HEK293 (cell line): ENCODE data around the gene PRKAG2.

Experiments used
- CTCF ChIA-PET: fragments of 350-600 bp; formaldehyde crosslinking; extraction: SDS; loops from one replicate; lab custom pipeline; 2021; ENCODE audit warnings: antibody characterized with exemption; lab: Yijun Ruan, JAX
- POLR2A ChIA-PET: fragments of 300-600 bp; formaldehyde crosslinking; extraction: SDS; loops from one replicate; lab custom pipeline; 2020; ENCODE audit warnings: antibody characterized with exemption, inconsistent platforms; lab: Yijun Ruan, JAX
- H3K27ac ChIP-seq: fragments of 200-500 bp; sonication (Bioruptor generic); 2 replicates; pipeline ENCODE4 v1.5.1; 2014; ENCODE audit warnings: low read depth, low read length, control low read depth, inconsistent platforms; ENCODE audit errors: extremely low read depth
- H3K36me3 ChIP-seq, 2 experiments: fragments of 200-500 bp in 1 of 2; sonication (Bioruptor generic) in 1 of 2; 1 replicate in 1 of 2; 2 replicates in 1 of 2; pipeline ENCODE4 v1.5.1; 2014 to 2017; ENCODE audit warnings: inconsistent platforms in 2 of 2, low read length in 2 of 2; ENCODE audit not compliant: control insufficient read depth in 2 of 2, insufficient read depth in 1 of 2
- H3K4me1 ChIP-seq: fragments of 200-500 bp; sonication (Bioruptor generic); 2 replicates; pipeline ENCODE4 v1.5.1; 2014; ENCODE audit warnings: mild to moderate bottlenecking, low read length, inconsistent platforms; ENCODE audit not compliant: control insufficient read depth, insufficient read depth
- H3K4me3 ChIP-seq: 2 replicates; pipeline ENCODE4 v1.5.1; 2011; ENCODE audit warnings: low read depth, mild to moderate bottlenecking, control low read depth, low read length, moderate library complexity
- H3K9me3 ChIP-seq: fragments of 200-500 bp; sonication (Bioruptor generic); 2 replicates; pipeline ENCODE4 v1.5.1; 2014; ENCODE audit warnings: low read depth, low read length, inconsistent platforms; ENCODE audit not compliant: control insufficient read depth, insufficient read depth
- BCL6B ChIP-seq: fragments of 450-650 bp; formaldehyde crosslinking; IDR thresholded peaks from 2 replicates; pipeline ENCODE4 v1.5.1; 2017; ENCODE audit warnings: missing biosample characterization, missing genetic modification characterization
- CTCF ChIP-seq: fragments of 450-650 bp; formaldehyde crosslinking; IDR thresholded peaks from 2 replicates; pipeline ENCODE4 v1.5.1; 2016; ENCODE audit warnings: missing biosample characterization, missing genetic modification characterization
- HOXA7 ChIP-seq: sonication (generic); formaldehyde crosslinking; IDR thresholded peaks from 2 replicates; pipeline ENCODE4 v1.8.1; 2022; ENCODE audit warnings: missing genetic modification reagents, borderline replicate concordance
- INSM2 ChIP-seq: fragments of 450-650 bp; formaldehyde crosslinking; IDR thresholded peaks from 2 replicates; pipeline ENCODE4 v1.5.1; 2016; ENCODE audit warnings: missing biosample characterization, missing genetic modification characterization
- ZBTB20 ChIP-seq: fragments of 450-650 bp; formaldehyde crosslinking; IDR thresholded peaks from 2 replicates; pipeline ENCODE4 v1.5.1; 2016; ENCODE audit warnings: missing biosample characterization, missing genetic modification characterization
- ZFHX2 ChIP-seq: fragments of 450-650 bp; formaldehyde crosslinking; conservative IDR thresholded peaks from 2 replicates; pipeline ENCODE4 v1.5.1; 2016; ENCODE audit warnings: missing biosample characterization, missing genetic modification characterization
- ZNF146 ChIP-seq: fragments of 450-650 bp; formaldehyde crosslinking; IDR thresholded peaks from 2 replicates; pipeline ENCODE4 v1.5.1; 2016; ENCODE audit warnings: missing biosample characterization, missing genetic modification characterization
- ZNF155 ChIP-seq: fragments of 450-650 bp; formaldehyde crosslinking; IDR thresholded peaks from 2 replicates; pipeline ENCODE4 v1.5.1; 2016; ENCODE audit warnings: missing biosample characterization, missing genetic modification characterization
- ZNF175 ChIP-seq: fragments of 450-650 bp; formaldehyde crosslinking; IDR thresholded peaks from 2 replicates; pipeline ENCODE4 v1.5.1; 2016; ENCODE audit warnings: missing biosample characterization, missing genetic modification characterization
- ZNF184 ChIP-seq: fragments of 450-650 bp; IDR thresholded peaks from 2 replicates; pipeline ENCODE4 v1.5.1; 2018; ENCODE audit warnings: missing biosample characterization, mild to moderate bottlenecking, missing genetic modification characterization
- ZNF239 ChIP-seq: fragments of 450-650 bp; formaldehyde crosslinking; IDR thresholded peaks from 2 replicates; pipeline ENCODE4 v1.5.1; 2016; ENCODE audit warnings: missing biosample characterization, missing genetic modification characterization
- ZNF324 ChIP-seq: fragments of 450-650 bp; formaldehyde crosslinking; IDR thresholded peaks from 2 replicates; pipeline ENCODE4 v1.5.1; 2016; ENCODE audit warnings: missing biosample characterization, missing genetic modification characterization
- ZNF37A ChIP-seq: fragments of 450-650 bp; IDR thresholded peaks from 2 replicates; pipeline ENCODE4 v1.5.1; 2018; ENCODE audit warnings: missing biosample characterization, missing genetic modification characterization
- ZNF433 ChIP-seq: fragments of 450-650 bp; formaldehyde crosslinking; IDR thresholded peaks from 2 replicates; pipeline ENCODE4 v1.5.1; 2016; ENCODE audit warnings: missing biosample characterization, missing genetic modification characterization, low read depth
- ZNF544 ChIP-seq: fragments of 450-650 bp; formaldehyde crosslinking; IDR thresholded peaks from 2 replicates; pipeline ENCODE4 v1.5.0; 2017; ENCODE audit warnings: missing biosample characterization, missing genetic modification characterization
- ZNF571 ChIP-seq: fragments of 450-650 bp; formaldehyde crosslinking; IDR thresholded peaks from 2 replicates; pipeline ENCODE4 v1.5.0; 2017; ENCODE audit warnings: missing biosample characterization, missing genetic modification characterization
- ZNF596 ChIP-seq: fragments of 450-650 bp; IDR thresholded peaks from 2 replicates; pipeline ENCODE4 v1.5.0; 2018; ENCODE audit warnings: missing biosample characterization, mild to moderate bottlenecking, missing genetic modification characterization, moderate library complexity
- ZNF600 ChIP-seq: fragments of 450-650 bp; formaldehyde crosslinking; IDR thresholded peaks from 2 replicates; pipeline ENCODE4 v1.5.1; 2016; ENCODE audit warnings: missing biosample characterization, missing genetic modification characterization
- ZNF664 ChIP-seq: fragments of 450-650 bp; formaldehyde crosslinking; IDR thresholded peaks from 2 replicates; pipeline ENCODE4 v1.5.1; 2016; ENCODE audit warnings: missing biosample characterization, missing genetic modification characterization
- ZNF791 ChIP-seq: fragments of 450-650 bp; formaldehyde crosslinking; IDR thresholded peaks from 2 replicates; pipeline ENCODE4 v1.5.1; 2016; ENCODE audit warnings: missing biosample characterization, missing genetic modification characterization
- ZNF792 ChIP-seq: fragments of 450-650 bp; formaldehyde crosslinking; IDR thresholded peaks from 2 replicates; pipeline ENCODE4 v1.5.1; 2016; ENCODE audit warnings: missing biosample characterization, missing genetic modification characterization
- ZNF837 ChIP-seq: fragments of 450-650 bp; formaldehyde crosslinking; IDR thresholded peaks from 2 replicates; pipeline ENCODE4 v1.5.1; 2016; ENCODE audit warnings: missing biosample characterization, missing genetic modification characterization
- ZSCAN23 ChIP-seq: fragments of 450-650 bp; formaldehyde crosslinking; IDR thresholded peaks from 2 replicates; pipeline ENCODE4 v1.5.1; 2016; ENCODE audit warnings: missing biosample characterization, missing genetic modification characterization
- TF ChIP-seq, protein P1 (sequence below): fragments of 450-650 bp; formaldehyde crosslinking; IDR thresholded peaks from 2 replicates; pipeline ENCODE4 v1.5.1; 2017; ENCODE audit warnings: missing biosample characterization, missing genetic modification characterization
- TF ChIP-seq, protein P2 (sequence below): fragments of 450-650 bp; formaldehyde crosslinking; IDR thresholded peaks from 2 replicates; pipeline ENCODE4; 2016; ENCODE audit warnings: missing biosample characterization, missing genetic modification characterization
- TF ChIP-seq, protein P3 (sequence below): fragments of 450-650 bp; formaldehyde crosslinking; IDR thresholded peaks from 2 replicates; pipeline ENCODE4 v1.5.1; 2016; ENCODE audit warnings: missing biosample characterization, missing genetic modification characterization

Gene PRKAG2

GRCh38 chr7:151720280-151720679, 156.6 kb downstream of the PRKAG2 start:
- TF ChIP-seq, protein P1, sequence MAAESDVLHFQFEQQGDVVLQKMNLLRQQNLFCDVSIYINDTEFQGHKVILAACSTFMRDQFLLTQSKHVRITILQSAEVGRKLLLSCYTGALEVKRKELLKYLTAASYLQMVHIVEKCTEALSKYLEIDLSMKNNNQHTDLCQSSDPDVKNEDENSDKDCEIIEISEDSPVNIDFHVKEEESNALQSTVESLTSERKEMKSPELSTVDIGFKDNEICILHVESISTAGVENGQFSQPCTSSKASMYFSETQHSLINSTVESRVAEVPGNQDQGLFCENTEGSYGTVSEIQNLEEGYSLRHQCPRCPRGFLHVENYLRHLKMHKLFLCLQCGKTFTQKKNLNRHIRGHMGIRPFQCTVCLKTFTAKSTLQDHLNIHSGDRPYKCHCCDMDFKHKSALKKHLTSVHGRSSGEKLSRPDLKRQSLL: no peak
- TF ChIP-seq, protein P2, sequence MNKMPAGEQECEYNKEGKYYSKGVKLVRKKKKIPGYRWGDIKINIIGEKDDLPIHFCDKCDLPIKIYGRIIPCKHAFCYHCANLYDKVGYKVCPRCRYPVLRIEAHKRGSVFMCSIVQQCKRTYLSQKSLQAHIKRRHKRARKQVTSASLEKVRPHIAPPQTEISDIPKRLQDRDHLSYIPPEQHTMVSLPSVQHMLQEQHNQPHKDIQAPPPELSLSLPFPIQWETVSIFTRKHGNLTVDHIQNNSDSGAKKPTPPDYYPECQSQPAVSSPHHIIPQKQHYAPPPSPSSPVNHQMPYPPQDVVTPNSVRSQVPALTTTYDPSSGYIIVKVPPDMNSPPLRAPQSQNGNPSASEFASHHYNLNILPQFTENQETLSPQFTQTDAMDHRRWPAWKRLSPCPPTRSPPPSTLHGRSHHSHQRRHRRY (tag by site-specific recombination): no peak
- no peak for TF ChIP-seq ZNF571 (tag by site-specific recombination)
- TF ChIP-seq ZNF184 (tag by site-specific recombination): no peak
- no peak for TF ChIP-seq BCL6B
- TF ChIP-seq ZNF544 (tag by site-specific recombination): no peak
- TF ChIP-seq ZNF837 (tag by site-specific recombination): no peak
- Histone ChIP-seq H3K4me3 (no peak overlapping the region), H3K36me3 (peaks cover 0 to 4% of the 10 kb centered on the region in 2 experiments; a peak in 1 of 3 replicates), H3K4me1 (no peaks in the 10 kb centered on the region), H3K27ac (no peak overlapping the region), H3K9me3 (no peaks in the 10 kb centered on the region)
- ChIA-PET POLR2A (no interaction called here), CTCF (no interaction called here)

- Histone ChIP-seq H3K4me1 (no peaks in the 10 kb centered on the region), H3K9me3 (no peaks in the 10 kb centered on the region), H3K4me3 (no peak overlapping the region), H3K27ac (no peak overlapping the region), H3K36me3 (peaks cover 0 to 4% of the 10 kb centered on the region in 2 experiments; a peak in 1 of 3 replicates)
- ChIA-PET CTCF (no interaction called here), POLR2A (no interaction called here)
- TF ChIP-seq ZSCAN23 (tag by site-specific recombination): no peak
- no peak for TF ChIP-seq INSM2 (tag by site-specific recombination)
- no peak for TF ChIP-seq ZBTB20 (tag by site-specific recombination)
- no peak for TF ChIP-seq ZNF791
- no peak for TF ChIP-seq ZNF146 (tag by site-specific recombination)
- TF ChIP-seq ZNF433: no peak
- TF ChIP-seq ZNF792: no peak
Observed at GRCh38 chr7:151719897-151720242, 157.0 kb downstream of the PRKAG2 start.

DNA sequence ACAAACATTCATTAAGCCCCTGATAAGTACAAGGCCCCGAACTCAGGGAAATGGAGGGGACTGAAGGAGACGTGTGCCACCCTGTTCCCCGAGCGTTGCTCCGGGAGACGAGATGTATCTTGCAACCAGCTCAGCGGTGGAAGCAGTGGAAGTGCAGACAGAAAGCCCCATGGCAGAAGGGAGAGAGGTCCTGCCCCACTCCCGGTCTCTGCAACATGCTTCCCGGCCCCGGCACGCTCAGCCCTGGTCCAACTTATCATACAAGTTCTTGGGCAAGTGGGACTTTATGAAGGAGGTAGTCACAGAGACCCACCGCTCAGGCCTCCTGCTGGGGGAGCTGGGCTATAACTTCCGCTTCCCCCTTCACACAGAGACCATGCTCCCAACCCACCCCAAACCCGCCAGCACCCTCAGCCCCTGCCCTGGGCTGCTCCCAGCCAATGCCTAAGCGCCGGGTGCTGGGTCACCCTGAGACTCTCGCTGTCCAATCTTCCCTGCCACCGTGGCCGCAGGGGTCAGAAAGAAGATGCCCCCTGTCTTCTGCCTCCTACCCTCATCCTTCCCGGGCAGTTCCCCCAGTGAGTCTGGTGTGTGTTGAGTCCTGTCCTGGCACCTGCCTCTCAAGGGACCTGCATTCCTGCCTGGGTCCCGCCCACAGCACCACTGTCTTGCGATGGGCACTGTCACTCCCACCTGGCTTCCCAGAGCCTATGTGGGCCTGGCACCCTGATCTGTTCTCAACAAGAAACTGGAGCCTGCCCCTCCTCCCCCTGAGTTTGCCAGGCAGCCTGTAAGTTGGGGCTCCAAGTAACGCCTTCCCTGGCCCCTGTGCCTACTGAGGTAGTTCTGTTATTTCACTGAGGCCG, 157.7 kb downstream of the PRKAG2 start:
- H3K36me3 ChIP-seq: peaks cover 0 to 4% of the 10 kb centered on the region in 2 experiments; a peak in 1 of 3 replicates
- no peaks in the 10 kb centered on the region for H3K9me3 ChIP-seq
- H3K4me1 ChIP-seq: no peaks in the 10 kb centered on the region
- ChIA-PET POLR2A (no interaction called here), CTCF (interaction anchor here (0.5 to 0.6 kb wide), 2 partner anchors 16 to 378 kb away, joined by 3 to 4 read pairs; no protein-coding TSS in a partner anchor)
- H3K4me3 ChIP-seq: no peak overlapping the region
- no peak overlapping the region for H3K27ac ChIP-seq
- TF ChIP-seq ZNF37A (tag by site-specific recombination): no peak
- TF ChIP-seq ZNF239 (tag by site-specific recombination): no peak
- no peak for TF ChIP-seq ZNF324
- no peak for TF ChIP-seq CTCF (tag by site-specific recombination)
- no peak for TF ChIP-seq ZNF600 (tag by site-specific recombination)
- TF ChIP-seq HOXA7 (CRISPR knock-in tag): no peak
- TF ChIP-seq, protein P3, sequence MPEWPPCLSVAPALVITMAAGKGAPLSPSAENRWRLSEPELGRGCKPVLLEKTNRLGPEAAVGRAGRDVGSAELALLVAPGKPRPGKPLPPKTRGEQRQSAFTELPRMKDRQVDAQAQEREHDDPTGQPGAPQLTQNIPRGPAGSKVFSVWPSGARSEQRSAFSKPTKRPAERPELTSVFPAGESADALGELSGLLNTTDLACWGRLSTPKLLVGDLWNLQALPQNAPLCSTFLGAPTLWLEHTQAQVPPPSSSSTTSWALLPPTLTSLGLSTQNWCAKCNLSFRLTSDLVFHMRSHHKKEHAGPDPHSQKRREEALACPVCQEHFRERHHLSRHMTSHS: no peak
- no peak for TF ChIP-seq ZNF664
- no peak for TF ChIP-seq ZFHX2 (tag by site-specific recombination)
- no peak for TF ChIP-seq ZNF175 (tag by site-specific recombination)
- TF ChIP-seq ZNF596: no peak
- TF ChIP-seq ZNF155: no peak
